ENCODE measurements around the gene ATP2B3. TPM values are rescaled to one million over a fixed set of nuclear protein-coding genes. Genes with fewer than 3 reads are reported as not detected.
A peak's percentile ranks its signal among the peaks of the same experiment; 100 is the strongest.

The ATP2B3 gene
- total RNA-seq, 1 experiment from 2014 or later: not detected

- DNase-seq (ENCODE audit: low read depth): peak; percentile 38
Observed at GRCh38 chrX:153507484-153508178, 9.8 kb upstream of the ATP2B3 start.

GRCh38 chrX:153509592-153509991, 7.8 kb upstream of the ATP2B3 start:
- no peak for DNase-seq (ENCODE audit: low read depth)

- DNase-seq (ENCODE audit: low read depth): no peak
Observed at GRCh38 chrX:153510383-153510782, 7.1 kb upstream of the ATP2B3 start.

GRCh38 chrX:153511784-153512500, 5.5 kb upstream of the ATP2B3 start:
- DNase-seq (ENCODE audit: low read depth): no peak

- DNase-seq (ENCODE audit: low read depth): no peak
Observed at GRCh38 chrX:153512501-153512893, 4.9 kb upstream of the ATP2B3 start.

GRCh38 chrX:153513265-153513664, 4.2 kb upstream of the ATP2B3 start:
- no peak for DNase-seq (ENCODE audit: low read depth)

- DNase-seq (ENCODE audit: low read depth): no peak
Observed at GRCh38 chrX:153514259-153514658, 3.2 kb upstream of the ATP2B3 start.

- no peak for DNase-seq (ENCODE audit: low read depth)
Observed at GRCh38 chrX:153515435-153515834, 2.0 kb upstream of the ATP2B3 start.

GRCh38 chrX:153516073-153516472, 1.4 kb upstream of the ATP2B3 start:
- DNase-seq (ENCODE audit: low read depth): no peak

- DNase-seq (ENCODE audit: low read depth): no peak
Observed at GRCh38 chrX:153517946-153518834, 748 bp downstream of the ATP2B3 start.

- DNase-seq (ENCODE audit: low read depth): no peak
Observed at GRCh38 chrX:153519569-153520286, 2.3 kb downstream of the ATP2B3 start.

GRCh38 chrX:153520287-153520917, 3.0 kb downstream of the ATP2B3 start:
- no peak for DNase-seq (ENCODE audit: low read depth)

GRCh38 chrX:153521034-153521433, 3.6 kb downstream of the ATP2B3 start:
- DNase-seq (ENCODE audit: low read depth): no peak

- DNase-seq (ENCODE audit: low read depth): no peak
Observed at GRCh38 chrX:153522259-153522658, 4.8 kb downstream of the ATP2B3 start.

- DNase-seq (ENCODE audit: low read depth): no peak
Observed at GRCh38 chrX:153523269-153523668, 5.8 kb downstream of the ATP2B3 start.

- DNase-seq (ENCODE audit: low read depth): no peak
Observed at GRCh38 chrX:153524234-153524633, 6.8 kb downstream of the ATP2B3 start.

- DNase-seq (ENCODE audit: low read depth): no peak
Observed at GRCh38 chrX:153525451-153525850, 8.0 kb downstream of the ATP2B3 start.

GRCh38 chrX:153526042-153526441, 8.6 kb downstream of the ATP2B3 start:
- no peak for DNase-seq (ENCODE audit: low read depth)

GRCh38 chrX:153526801-153527200, 9.4 kb downstream of the ATP2B3 start:
- no peak for DNase-seq (ENCODE audit: low read depth)

- no peak for DNase-seq (ENCODE audit: low read depth)
Observed at GRCh38 chrX:153527208-153527607, 9.8 kb downstream of the ATP2B3 start.

Measured in LHCN-M2 (cell line).